SK-MEL-5 (cell line): ENCODE results near the gene SERPINB1. TPM values are rescaled to one million over a fixed set of nuclear protein-coding genes. Genes with fewer than 3 reads are reported as not detected.
A peak's percentile ranks its signal among the peaks of the same experiment; 100 is the strongest.
"Not testable (repeated sequence)": the region's sequence is repeated elsewhere in the genome, so short reads cannot be mapped to it uniquely, and the experiment has no call there.

ENCODE experiments used
- DNase-seq: peaks from one replicate; pipeline ENCODE4 v3.0.0-alpha.2; 2016; ENCODE audit warnings: low read depth, low spot score
- in situ Hi-C: cut with HindIII; loops from 2 replicates; pipeline ENCODE4 v1.10.0; 2016; ENCODE audit warnings: low sequenced_read_pairs, high pct_unique_total_duplicates, low pct_unique_long_range_greater_than_20kb
- total RNA-seq: library from RNA; depleted of rRNA; stranded (reverse); fragments of >200 nt; shearing (Covaris generic); gene quantifications from 2 replicates; pipeline ENCODE4 v1.2.3, GENCODE V29; 2014

SERPINB1 gene
- total RNA-seq, 1 experiment from 2014 or later, result 4.4 TPM

DNA sequence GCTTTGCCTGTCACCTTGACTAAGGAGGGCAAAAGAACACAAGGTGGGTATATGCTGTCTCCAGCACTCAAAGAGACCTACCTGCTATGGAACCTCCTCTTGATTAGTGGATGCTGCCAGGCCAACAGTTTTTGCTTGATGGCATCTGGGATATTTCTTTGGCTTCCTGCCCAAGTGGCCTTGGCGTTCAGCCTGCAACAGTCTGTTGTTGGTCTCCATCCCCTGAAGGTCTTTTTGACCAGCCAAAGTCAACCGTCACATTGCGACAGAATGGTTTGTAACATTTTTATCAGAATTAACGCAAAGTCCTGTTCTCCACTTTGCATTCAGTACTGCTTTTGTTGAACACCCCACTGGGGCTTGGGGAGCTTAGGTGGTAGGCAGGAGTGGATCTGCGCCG, 37.1 kb downstream of the SERPINB1 start:
- no peak for DNase-seq
- in situ Hi-C loops, result no loop called here

DNA sequence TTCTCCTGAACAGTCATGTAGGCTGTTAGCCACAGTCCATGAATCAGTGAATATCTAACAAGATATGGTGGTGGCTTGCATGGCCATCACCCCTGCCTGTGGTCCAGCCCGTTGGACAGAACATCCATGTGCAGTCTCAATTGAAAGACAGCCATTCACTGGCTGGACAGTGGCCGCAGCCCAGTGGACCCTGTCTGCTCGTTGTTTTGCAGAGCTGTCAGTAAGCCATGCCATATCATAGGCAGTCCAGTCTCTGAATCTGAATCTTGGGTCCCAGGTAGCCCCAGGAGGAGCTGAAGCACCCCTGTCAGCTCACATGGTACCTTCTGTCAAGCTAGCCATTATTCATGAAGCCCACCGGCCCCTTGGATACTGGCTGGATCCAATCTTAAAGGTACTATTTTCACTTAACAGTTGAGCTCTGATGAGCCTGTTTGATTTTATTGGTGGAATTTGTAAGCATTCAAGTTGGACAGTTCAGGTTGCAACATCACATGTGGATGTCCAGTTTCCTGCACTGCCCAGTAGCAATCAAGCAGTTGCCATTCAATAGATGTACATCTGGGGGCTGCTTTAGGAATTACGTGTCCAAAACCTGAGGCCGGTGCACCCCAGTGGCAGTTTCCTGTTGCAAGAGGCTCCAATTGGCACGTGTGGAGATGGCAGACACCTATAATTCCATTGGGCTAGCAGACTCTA, 37.8 kb downstream of the SERPINB1 start:
- in situ Hi-C loops, result no loop called here
- no peak for DNase-seq

DNA sequence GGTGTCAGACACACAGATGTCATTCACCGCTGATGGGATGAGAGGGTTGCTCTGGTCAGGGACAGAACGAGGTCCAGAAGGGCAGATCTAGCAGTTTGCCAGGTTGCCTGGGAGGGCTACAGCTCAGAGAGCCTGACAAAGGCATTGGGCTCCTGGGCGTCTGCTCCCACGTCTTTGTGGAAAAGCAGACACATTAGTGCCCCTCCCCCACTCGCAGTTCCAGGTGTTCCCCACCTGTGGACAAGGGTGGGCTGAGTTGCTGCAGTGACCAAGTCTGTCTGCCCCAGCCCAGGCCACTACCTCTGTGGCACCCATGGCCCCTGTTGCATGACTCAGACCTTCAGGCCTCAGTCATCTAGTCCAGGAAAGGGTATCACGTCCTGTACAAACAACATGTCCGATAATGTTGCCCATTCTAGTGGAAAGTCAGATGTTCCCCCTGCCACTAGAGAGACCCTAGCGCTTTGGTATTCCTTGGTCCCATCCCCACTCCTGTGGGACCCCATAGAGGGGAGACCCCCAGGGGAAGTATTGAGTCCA, 39.1 kb downstream of the SERPINB1 start:
- DNase-seq, result no peak
- in situ Hi-C loops, result no loop called here

DNA sequence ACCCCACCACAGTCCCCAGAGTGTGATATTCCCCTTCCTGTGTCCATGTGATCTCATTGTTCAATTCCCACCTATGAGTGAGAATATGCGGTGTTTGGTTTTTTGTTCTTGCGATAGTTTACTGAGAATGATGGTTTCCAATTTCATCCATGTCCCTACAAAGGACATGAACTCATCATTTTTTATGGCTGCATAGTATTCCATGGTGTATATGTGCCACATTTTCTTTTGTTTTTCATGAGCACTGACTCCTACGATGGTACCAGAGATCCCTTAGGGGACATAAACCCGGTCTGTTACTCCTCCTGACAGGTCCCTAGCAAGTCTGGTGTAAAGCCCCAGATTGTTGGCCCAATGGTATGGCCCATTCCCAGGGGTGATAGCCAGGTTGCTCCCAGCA, 40.0 kb downstream of the SERPINB1 start:
- DNase-seq, in situ Hi-C loops: not testable (repeated sequence)

DNA sequence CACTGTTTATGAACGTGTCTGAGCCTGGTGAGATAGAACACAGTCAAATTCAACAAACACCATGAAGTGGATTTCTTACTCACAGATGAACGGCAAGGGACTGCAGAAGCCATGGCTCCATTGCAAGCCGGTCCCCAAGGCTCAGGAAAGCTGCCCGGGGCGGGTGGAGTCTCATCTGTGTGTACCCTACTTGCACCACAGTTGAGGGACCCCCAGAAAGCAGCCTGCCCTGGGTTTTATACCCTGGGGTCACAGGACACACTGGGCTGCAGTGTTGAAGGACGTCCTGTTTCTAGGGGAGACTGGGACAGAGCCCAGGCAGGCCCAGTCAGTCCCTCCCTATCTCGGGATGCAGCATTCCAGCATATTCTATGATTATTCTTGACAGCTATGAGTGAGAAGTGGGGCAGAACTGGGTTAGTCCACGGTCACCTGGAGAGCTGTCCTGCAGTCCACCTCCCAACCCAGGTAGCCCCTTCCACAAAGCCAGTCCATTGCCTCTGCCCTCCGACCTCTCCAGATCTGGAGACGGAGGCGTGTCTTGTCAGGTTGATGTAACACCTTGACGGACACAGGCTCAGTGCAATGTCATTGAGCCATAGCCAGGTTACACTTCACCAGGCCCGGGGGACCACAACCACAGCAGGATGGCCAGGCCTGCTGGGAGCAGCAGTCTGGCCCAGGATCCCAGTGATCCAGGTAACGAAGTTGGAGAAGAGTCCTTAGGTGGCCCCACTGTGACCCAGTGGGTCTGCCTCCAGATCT, 40.9 kb downstream of the SERPINB1 start:
- DNase-seq, result no peak
- in situ Hi-C loops, result no loop called here

DNA sequence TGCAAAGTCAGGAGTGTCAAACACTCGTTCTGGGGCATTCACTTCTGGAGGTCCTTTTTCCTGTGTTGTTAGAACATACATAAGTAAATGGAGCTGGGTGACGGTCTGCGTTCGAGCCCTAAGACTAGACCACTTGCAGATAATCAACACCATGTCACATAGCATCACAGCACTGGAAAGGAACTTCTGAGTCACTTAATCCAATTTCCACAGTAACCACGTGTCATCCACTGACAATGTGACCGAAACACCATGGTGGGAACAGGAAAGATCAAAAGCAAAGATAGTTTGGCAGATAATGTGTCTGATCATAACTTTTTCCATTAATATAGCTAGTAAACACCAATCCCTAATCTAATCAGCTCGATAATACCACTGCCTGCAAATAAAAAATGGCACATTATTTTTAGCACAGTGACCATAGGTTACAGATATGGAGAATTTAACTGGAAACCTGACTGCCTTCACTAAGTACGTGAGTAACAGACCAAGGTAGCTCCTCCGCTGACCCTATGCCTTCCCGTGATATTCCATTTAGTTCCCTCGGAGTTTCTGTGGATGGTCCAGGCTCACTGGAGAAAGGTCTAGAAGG, 41.6 kb downstream of the SERPINB1 start:
- no peak for DNase-seq

DNA sequence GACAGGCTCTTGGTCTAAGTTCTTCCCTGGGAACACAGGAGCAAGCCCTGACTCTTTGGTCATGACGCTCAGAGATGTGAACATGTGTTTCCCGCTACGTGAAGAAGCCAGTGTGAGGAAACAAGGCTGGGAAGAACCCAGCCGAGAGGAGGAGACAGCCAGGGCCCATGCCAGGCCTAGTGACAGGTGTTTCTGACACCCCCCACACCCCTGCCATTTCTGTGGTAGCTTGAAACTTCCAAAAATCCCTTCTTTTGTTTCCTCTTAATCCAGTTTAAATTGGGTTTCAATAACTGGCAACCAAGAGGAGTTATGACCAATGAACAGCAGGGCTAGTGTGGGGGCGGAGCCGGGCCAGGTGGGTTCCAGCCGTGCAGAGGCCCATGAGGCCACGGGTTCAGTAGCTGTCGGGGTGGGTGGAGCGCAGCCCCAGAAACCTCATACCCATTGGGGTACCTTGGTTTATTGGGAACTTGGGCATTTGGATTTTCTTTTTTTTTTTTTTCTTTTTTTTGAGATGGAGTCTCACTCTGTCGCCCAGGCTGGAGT, 43.0 kb downstream of the SERPINB1 start:
- in situ Hi-C loops, result no loop called here

More for the DNA sequence above, 41.6 kb downstream of the SERPINB1 start:
- in situ Hi-C loops, result no loop called here

DNA sequence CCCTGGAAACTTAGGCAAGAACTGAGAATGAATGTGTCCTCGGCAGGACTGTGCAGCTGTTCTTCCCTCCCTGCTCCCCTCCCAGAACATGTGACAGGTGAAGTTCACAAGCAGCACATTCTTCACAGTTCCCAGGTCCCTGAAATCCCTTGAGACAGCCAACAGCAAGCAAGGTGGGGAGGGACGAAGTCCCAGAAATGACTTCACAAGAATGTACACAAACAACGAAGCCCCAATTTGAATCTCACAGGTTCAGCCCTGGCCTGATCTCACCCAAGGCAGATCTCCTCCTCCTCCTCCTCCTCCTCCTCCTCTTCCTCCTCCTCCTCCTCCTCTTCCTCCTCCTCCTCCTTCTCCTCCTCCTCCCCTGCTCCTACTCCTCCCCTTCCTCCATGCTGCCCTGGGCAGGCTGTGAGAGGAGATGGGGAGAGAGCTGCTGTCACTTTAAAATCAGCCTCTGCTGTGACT, 44.1 kb downstream of the SERPINB1 start:
- in situ Hi-C loops, result no loop called here
- no peak for DNase-seq

More for the DNA sequence above, 43.0 kb downstream of the SERPINB1 start:
- no peak for DNase-seq

DNA sequence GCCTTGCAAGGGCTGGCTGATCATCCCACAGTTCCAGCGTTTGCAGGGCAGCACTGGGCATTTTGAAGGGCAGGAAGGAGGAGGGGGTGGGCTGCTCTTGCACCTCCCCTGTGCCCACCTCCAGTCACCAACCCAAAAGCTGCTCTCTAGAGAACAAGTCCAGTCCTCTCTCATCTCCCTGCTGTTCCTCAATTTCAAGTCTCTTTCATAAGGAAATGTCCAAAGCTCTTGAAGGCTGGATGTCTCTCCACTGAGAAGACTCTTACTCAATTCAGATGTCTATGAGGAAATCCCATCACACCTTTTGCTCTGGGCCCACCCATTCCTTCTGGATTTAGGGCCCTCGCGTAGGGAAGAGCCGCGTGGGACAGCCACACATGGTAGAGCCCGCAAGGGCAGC, 44.8 kb downstream of the SERPINB1 start:
- in situ Hi-C loops, result no loop called here
- DNase-seq, result no peak

DNA sequence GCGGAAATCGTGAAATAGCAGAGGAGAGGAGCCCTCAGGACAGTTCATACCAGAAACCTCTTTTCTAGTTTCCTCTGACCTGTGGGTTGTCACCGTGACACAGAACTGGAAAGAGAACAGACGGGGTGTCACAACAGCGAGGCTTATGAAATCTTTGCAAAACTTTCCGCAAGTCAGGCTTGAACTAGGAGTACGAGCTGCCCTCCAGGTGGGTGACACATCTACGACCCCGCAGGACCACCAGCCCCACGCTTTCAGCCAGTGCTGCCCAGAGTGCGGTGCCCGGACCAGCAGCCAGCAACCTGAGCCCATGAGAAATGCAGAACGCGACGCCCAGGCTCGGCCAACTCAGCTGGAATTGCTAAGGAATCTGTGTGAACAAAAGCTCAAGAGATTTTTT, 45.7 kb downstream of the SERPINB1 start:
- in situ Hi-C loops, result no loop called here
- no peak for DNase-seq

DNA sequence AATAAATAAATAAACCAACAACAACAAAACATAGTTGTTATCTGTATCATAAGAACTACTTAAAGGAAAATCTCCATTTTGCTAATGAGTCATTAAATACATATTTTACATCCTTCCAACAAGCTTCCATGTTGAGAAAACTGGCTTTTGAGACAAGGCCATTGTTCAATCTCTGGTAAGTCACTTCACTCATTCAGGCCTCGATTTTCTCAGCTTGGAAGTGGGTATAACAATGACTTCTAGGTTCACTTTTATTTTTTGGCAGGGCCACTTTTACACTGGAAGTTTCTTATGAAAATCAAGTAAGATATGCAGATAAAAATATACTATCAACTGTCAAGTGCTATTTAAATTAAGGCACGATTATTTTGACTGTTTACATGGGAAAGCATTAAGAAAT, 46.5 kb downstream of the SERPINB1 start:
- in situ Hi-C loops, result no loop called here
- DNase-seq, result no peak

DNA sequence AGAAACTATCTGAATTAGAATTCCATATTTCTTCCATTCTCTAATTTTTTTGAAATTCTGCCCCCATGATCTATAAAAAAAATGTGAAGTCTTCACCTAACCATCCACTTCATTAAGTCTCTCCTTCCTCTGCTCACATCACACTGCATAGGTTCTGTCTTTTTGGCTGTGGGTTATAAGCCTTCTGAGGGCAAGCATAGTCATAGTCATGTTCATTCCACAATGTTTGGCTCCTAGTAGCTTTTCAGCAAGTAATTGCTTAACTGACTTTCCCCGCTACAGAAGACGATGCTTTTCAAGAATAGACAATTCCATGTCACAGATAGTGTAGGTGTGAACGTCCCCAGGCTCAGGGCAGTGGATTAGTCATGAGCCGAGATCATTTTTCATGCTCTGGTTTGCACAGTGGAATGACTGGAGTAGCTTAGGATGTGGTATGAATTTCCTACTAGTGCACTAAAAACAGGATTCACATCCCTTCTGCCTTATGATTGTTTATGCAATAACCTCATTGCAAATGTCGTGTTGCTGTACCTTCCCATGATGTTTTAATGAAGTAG, 47.4 kb downstream of the SERPINB1 start:
- in situ Hi-C loops, result no loop called here
- no peak for DNase-seq

DNA sequence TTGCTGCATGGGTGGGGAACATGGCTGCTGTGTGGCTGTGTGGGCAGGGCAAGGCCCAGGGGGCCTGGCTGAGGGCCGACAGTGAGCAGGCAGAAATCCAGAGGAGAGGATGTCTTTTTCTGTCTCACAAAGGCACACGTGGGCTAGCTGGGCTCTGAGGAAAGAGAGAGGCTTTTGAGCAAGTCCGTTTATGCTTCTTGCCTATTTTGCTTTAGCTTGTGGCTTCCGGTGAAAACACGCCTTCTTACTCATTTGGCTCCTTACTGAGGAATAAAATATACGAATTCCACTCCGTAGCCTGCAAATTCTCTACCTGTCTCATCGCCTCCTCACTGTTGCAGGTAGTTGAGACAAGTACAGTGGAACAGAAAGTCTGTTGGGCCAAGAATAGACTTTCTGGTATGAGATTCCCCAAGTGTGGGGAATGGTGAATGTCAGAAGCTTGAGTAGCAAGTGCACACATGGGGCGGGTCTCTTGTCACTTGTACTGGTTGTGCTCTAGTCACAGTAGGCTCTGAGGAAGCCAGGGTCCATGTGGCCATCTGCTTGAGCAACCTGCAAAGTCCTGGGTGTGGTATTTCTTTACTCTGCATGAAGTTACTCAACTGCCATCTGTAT, 48.0 kb downstream of the SERPINB1 start:
- no peak for DNase-seq
- in situ Hi-C loops, result no loop called here

DNA sequence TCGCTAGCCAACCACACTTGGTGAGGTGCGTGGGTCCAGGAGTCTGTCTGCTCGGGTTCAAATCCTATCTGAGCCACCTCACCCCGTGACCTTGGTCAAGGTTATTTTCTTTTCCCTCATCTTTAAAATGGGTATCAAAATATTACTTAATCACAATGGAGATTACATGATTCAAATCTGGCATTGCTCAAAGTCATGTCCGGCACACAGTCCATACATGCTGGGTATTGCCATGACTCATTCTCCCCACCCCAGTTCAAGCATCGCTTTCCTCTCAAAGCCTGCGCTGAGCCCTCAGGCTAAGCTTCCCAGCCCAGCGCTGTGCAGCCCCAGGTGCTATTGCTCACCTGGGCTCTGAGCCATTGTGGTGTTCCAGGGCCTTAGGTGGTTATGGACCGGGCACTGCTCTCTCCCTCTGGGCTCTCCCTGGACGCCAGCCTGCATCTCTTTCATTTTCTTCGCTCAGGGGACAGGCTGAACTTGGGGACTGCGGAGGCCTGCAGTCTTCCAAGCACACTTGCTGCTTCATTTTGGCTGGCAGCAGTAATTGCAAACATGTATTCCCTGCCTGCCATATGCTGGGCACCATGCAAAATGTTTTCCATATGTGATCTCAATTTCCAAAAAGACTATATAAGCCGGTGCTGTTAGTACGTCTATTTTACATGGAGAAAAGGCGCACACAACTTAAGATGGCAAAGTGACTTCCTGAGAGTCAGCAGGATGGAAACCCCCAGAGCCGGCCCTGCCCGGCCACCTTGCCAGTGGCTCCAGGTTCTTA, 49.1 kb downstream of the SERPINB1 start:
- in situ Hi-C loops, result no loop called here
- DNase-seq, result no peak

DNA sequence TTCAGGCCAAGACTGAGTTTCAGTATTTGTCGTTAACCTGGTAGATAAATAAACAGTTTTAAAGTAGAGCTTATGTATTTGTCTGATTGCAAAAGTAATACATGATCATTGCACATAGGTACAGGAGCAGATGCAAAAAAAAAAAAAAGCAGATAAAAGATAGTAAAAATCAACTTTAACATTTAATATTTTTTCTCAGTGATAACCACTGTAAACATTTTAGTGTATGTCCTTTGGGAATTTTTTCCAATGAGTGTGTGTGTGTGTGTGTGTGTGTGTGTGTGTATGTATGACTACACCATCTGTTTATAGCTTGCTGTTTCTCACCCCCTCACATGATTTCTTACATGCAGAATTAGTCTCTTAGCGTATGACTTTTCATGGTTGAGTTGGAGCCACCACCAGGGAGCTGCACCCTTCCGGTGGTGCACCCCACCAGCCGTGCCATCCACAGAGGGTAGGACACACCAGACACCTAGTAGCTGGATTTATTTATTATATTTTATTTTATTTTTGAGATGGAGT, 50.2 kb downstream of the SERPINB1 start:
- in situ Hi-C loops, result no loop called here
- DNase-seq, result no peak

DNA sequence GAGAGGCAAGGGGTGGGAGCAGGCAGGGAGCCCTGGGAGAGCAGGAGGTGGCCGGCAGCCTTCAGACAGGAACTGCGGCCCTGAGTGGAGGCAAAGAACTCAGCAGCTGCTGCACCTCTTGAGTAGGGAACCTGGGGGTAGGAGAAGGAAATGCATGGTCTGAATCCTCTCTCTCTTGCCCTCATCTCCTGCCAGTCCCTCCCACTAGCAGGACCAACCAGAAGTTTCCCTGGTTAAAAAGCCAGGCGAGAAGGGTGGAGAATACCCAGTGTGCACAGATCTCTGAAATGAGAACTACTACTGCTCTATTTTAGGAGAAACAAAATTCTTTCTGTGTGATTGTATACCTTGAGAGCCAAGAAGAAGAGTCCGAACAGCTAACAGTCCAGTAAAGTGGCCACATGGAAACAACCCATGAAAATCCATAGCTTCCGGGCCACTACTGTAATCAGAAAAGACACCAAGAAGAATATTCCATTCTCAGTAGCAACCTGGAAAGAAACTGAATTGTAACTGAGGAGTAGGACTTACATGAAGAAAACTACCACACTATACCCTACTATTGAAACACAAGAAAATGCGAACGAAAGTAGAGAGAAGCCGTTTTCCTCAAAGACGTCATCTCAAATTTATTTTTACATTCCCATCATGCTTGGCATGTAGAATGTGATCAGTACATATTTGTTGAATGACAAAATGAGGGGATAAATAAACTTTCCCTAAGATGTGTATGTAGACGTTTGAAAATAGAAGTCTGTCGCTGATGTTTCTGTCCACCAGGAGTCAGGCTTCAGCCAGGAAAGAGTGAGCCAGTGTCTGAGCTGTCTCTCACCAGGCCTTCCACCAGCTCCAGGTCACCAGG, 50.8 kb downstream of the SERPINB1 start:
- peak; percentile 92 for DNase-seq
- in situ Hi-C loops, result no loop called here
